B cell (primary cell): Measurements from ENCODE around the gene TMEM132A. TPM values are rescaled to one million over a fixed set of nuclear protein-coding genes. Genes with fewer than 3 reads are reported as not detected.

ENCODE experiments used
- ATAC-seq: fragments of 200-7000 bp; cut with Tn5 transposase; one replicate; pipeline ENCODE4 v1.10.0; 2021; ENCODE audit warnings: low read depth, mild to moderate bottlenecking, moderate number of reproducible peaks, moderate library complexity
- CTCF ChIA-PET: fragments of 350-600 bp; sonication (Branson Sonifier 250); formaldehyde crosslinking; loops from one replicate; lab custom pipeline; 2021; ENCODE audit warnings: antibody characterized with exemption, inconsistent platforms; lab: Charles Lee
- POLR2A ChIA-PET: fragments of 350-600 bp; sonication (Branson Sonifier 250); formaldehyde crosslinking; loops from one replicate; lab custom pipeline; 2021; ENCODE audit warnings: antibody characterized with exemption; lab: Charles Lee
- DNase-seq: peaks from one replicate; pipeline ENCODE4 v3.0.0; 2013
- H2AFZ ChIP-seq: 2 replicates; pipeline ENCODE4 v1.6.1; 2012; ENCODE audit warnings: mild to moderate bottlenecking, low read depth, low read length; ENCODE audit not compliant: insufficient read depth, poor library complexity, severe bottlenecking
- H3K27ac ChIP-seq, 2 donors: 1 replicate in 1 of 2; 2 replicates in 1 of 2; pipeline ENCODE4 v1.5.1; 2012 to 2013; ENCODE audit warnings: low read length in 2 of 2, mild to moderate bottlenecking in 2 of 2, moderate library complexity in 1 of 2
- H3K27me3 ChIP-seq, 4 experiments: fragments of 200-600 bp in 1 of 4; sonication (generic) in 1 of 4; replicated peaks in 1 of 4; 1 replicate in 2 of 4; 2 replicates in 2 of 4; pipeline versions ENCODE4 v1.6.1 to v1.7.0; 2013 to 2016; ENCODE audit warnings: low read length in 3 of 4, mild to moderate bottlenecking in 2 of 4, mixed read lengths in 1 of 4, moderate library complexity in 1 of 4; ENCODE audit not compliant: insufficient read depth in 4 of 4, control insufficient read depth in 3 of 4; ENCODE audit errors: control extremely low read depth in 1 of 4
- H3K36me3 ChIP-seq, 2 experiments: replicated peaks in 1 of 2; 1 replicate in 1 of 2; 2 replicates in 1 of 2; pipeline versions ENCODE4 v1.6.1 to v1.7.1; 2013; ENCODE audit warnings: low read length in 1 of 2; ENCODE audit not compliant: insufficient read depth in 2 of 2, control insufficient read depth in 1 of 2; ENCODE audit errors: control extremely low read depth in 1 of 2, extremely low read depth in 1 of 2
- H3K4me1 ChIP-seq, 2 donors: fragments of 200-600 bp in 1 of 2; sonication (generic) in 1 of 2; 1 replicate in 1 of 2; 2 replicates in 1 of 2; pipeline versions ENCODE4 v1.5.1 to v1.6.1; 2013 to 2017; ENCODE audit warnings: low read length in 2 of 2; ENCODE audit not compliant: control insufficient read depth in 2 of 2, insufficient read depth in 2 of 2
- H3K4me2 ChIP-seq: replicated peaks from 2 replicates; pipeline ENCODE3; 2012; ENCODE audit warnings: mild to moderate bottlenecking, low read depth, low read length; ENCODE audit not compliant: poor library complexity, severe bottlenecking
- H3K4me3 ChIP-seq, 5 experiments: fragments of 200-600 bp in 1 of 5; sonication (generic) in 1 of 5; 1 replicate in 3 of 5; 2 replicates in 2 of 5; pipeline versions ENCODE4 v1.5.1 to v1.7.0; 2011 to 2016; ENCODE audit warnings: low read length in 4 of 5, mild to moderate bottlenecking in 4 of 5, low read depth in 2 of 5, control low read depth in 1 of 5, moderate library complexity in 1 of 5; ENCODE audit not compliant: insufficient read depth in 1 of 5; ENCODE audit errors: control extremely low read depth in 1 of 5, extremely low read depth in 1 of 5
- H3K79me2 ChIP-seq: fragments of 200-600 bp; sonication (generic); one replicate; pipeline ENCODE4 v1.6.0; 2016; ENCODE audit warnings: low read length; ENCODE audit not compliant: control insufficient read depth, insufficient read depth
- H3K9ac ChIP-seq: fragments of 200-600 bp; sonication (generic); 2 replicates; pipeline ENCODE4 v1.6.1; 2017; ENCODE audit warnings: mild to moderate bottlenecking, low read length, moderate library complexity
- H3K9me3 ChIP-seq, 3 donors: one replicate each; pipeline versions ENCODE4 v1.6.1 to v1.7.1; 2013; ENCODE audit warnings: low read length in 2 of 3; ENCODE audit not compliant: control insufficient read depth in 2 of 3, insufficient read depth in 1 of 3; ENCODE audit errors: control extremely low read depth in 1 of 3
- H4K20me1 ChIP-seq: 2 replicates; pipeline ENCODE4 v1.6.0; 2012; ENCODE audit warnings: mild to moderate bottlenecking, low read length; ENCODE audit not compliant: insufficient read depth, control insufficient read depth, poor library complexity, severe bottlenecking
- H3K27ac Mint-ChIP-seq: one replicate; pipeline ENCODE4 v1.8.0; 2021; ENCODE audit warnings: mixed read lengths
- H3K27me3 Mint-ChIP-seq: one replicate; pipeline ENCODE4 v1.8.0; 2021; ENCODE audit warnings: mixed read lengths
- H3K4me1 Mint-ChIP-seq: one replicate; pipeline ENCODE4 v1.8.0; 2021; ENCODE audit warnings: mixed read lengths
- H3K4me3 Mint-ChIP-seq: one replicate; pipeline ENCODE4 v1.8.0; 2021; ENCODE audit warnings: mixed read lengths
- H3K9me3 Mint-ChIP-seq: one replicate; pipeline ENCODE4 v1.8.0; 2022; ENCODE audit warnings: mixed read lengths; ENCODE audit not compliant: insufficient read depth
- EZH2 ChIP-seq: IDR thresholded peaks from 2 replicates; pipeline ENCODE4 v1.6.1; 2012; ENCODE audit warnings: borderline replicate concordance, low read depth, mild to moderate bottlenecking, moderate library complexity, low read length; ENCODE audit not compliant: insufficient read depth, poor library complexity, severe bottlenecking
- WGBS: methylation state at CpG from one replicate; pipeline ENCODE4 v1.1.5; 2013; ENCODE audit warnings: missing lambda C conversion rate; ENCODE audit not compliant: insufficient coverage; 5-methylcytosine and 5-hydroxymethylcytosine counted together
- intact Hi-C: fragments of 100-400 bp; cut with micrococcal nuclease; formaldehyde crosslinking; loops from one replicate; pipeline ENCODE4 v1.10.0; 2022
- polyA plus RNA-seq: library from polyadenylated mRNA; depleted of rRNA; stranded (reverse); fragments of >200 nt; gene quantifications from 2 replicates; pipeline ENCODE4 v1.2.3, GENCODE V29; 2012
- total RNA-seq, 2 donors: library from RNA; stranded (reverse); fragments of 120-200 nt in 1 of 2; gene quantifications; 1 replicate in 1 of 2; 2 replicates in 1 of 2; pipeline versions ENCODE4 v1.2.3 to v1.2.4, GENCODE V29; 2013 to 2022
- TF ChIP-seq, protein P1 (sequence below): fragments of 200-600 bp; IDR thresholded peaks from one replicate; pipeline ENCODE4 v1.8.0; 2022; ENCODE audit warnings: antibody characterized with exemption, mild to moderate bottlenecking

The TMEM132A gene
- total and polyA plus RNA-seq, 2 donors (not counting 1 experiment from before 2014, with no cell fraction given), result 1.2 to 11.3 TPM

- CTCF ChIA-PET, result no interaction called here
- no peaks in the 10 kb centered on the region for H3K36me3 ChIP-seq
- no peak overlapping the region for H3K9ac ChIP-seq
- no peak overlapping the region for H3K4me2 ChIP-seq
- DNase-seq (no peak), ATAC-seq (no peak)
- H3K27me3 Mint-ChIP-seq, result peaks cover 5% of the 10 kb centered on the region
- no peaks in the 10 kb centered on the region for H3K27me3 ChIP-seq
- POLR2A ChIA-PET, result no interaction called here
- intact Hi-C loops, result no loop called here
- TF ChIP-seq, protein P1, sequence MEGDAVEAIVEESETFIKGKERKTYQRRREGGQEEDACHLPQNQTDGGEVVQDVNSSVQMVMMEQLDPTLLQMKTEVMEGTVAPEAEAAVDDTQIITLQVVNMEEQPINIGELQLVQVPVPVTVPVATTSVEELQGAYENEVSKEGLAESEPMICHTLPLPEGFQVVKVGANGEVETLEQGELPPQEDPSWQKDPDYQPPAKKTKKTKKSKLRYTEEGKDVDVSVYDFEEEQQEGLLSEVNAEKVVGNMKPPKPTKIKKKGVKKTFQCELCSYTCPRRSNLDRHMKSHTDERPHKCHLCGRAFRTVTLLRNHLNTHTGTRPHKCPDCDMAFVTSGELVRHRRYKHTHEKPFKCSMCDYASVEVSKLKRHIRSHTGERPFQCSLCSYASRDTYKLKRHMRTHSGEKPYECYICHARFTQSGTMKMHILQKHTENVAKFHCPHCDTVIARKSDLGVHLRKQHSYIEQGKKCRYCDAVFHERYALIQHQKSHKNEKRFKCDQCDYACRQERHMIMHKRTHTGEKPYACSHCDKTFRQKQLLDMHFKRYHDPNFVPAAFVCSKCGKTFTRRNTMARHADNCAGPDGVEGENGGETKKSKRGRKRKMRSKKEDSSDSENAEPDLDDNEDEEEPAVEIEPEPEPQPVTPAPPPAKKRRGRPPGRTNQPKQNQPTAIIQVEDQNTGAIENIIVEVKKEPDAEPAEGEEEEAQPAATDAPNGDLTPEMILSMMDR, result no peak
- no peak for TF ChIP-seq EZH2
- no peak overlapping the region for H3K4me3 ChIP-seq
- H3K9me3 ChIP-seq, result no peaks in the 10 kb centered on the region
- WGBS, result 100% methylated on average over 3 of the region's 4 CpGs
- H3K27ac ChIP-seq, result no peak overlapping the region
- H3K4me1 ChIP-seq, result peaks cover 23 to 36% of the 10 kb centered on the region in 2 donors
- H3K27ac Mint-ChIP-seq, result no peak overlapping the region
- H3K4me3 Mint-ChIP-seq, result no peak overlapping the region
- peaks cover 6% of the 10 kb centered on the region for H3K79me2 ChIP-seq
- no peaks in the 10 kb centered on the region for H3K9me3 Mint-ChIP-seq
- peaks cover 26% of the 10 kb centered on the region for H3K4me1 Mint-ChIP-seq
- no peaks in the 10 kb centered on the region for H4K20me1 ChIP-seq
- no peak overlapping the region for H2AFZ ChIP-seq
Observed at GRCh38 chr11:60957188-60957587, 32.9 kb downstream of the TMEM132A start.

DNA sequence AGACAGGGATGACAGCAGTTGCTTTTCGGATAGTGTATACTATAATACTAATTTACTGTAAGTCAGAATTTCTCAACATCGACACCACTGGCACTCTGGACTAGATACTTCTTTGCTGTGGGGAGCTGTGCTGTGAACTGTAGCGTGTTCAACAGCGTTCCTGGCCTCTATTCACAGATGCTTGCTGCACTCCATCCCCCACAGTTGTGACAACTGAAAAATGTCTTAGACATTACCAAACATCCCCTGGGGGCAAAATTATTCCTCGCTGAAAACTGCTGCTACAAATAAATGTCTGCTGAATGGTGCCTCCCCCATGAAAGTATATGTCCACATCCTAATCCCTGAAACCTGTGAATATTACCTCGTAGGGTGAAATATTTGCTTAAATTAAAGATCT lies 35.2 kb downstream of the TMEM132A start:
- H3K9ac ChIP-seq, result no peak overlapping the region
- Mint-ChIP-seq H3K4me1 (peaks cover 6% of the 10 kb centered on the region), H3K4me3 (no peak overlapping the region), H3K27ac (no peak overlapping the region), H3K9me3 (no peaks in the 10 kb centered on the region), H3K27me3 (peaks cover 5% of the 10 kb centered on the region)
- no peak overlapping the region for H3K4me3 ChIP-seq
- no peaks in the 10 kb centered on the region for H4K20me1 ChIP-seq
- 62% methylated on average over 3 of the region's 6 CpGs for WGBS
- CTCF ChIA-PET, result interaction anchor here (2.8 kb wide), 1 partner anchor 11 kb away, joined by 12 read pairs; no protein-coding TSS in a partner anchor
- no peaks in the 10 kb centered on the region for H3K9me3 ChIP-seq
- no peaks in the 10 kb centered on the region for H3K27me3 ChIP-seq
- H3K4me2 ChIP-seq, result no peak overlapping the region
- no peak overlapping the region for H3K27ac ChIP-seq
- intact Hi-C loops, result no loop called here
- POLR2A ChIA-PET, result no interaction called here
- DNase-seq (no peak), ATAC-seq (no peak)
- no peaks in the 10 kb centered on the region for H3K79me2 ChIP-seq
- no peak for TF ChIP-seq EZH2
- TF ChIP-seq, protein P1, result no peak
- no peak overlapping the region for H2AFZ ChIP-seq
- H3K4me1 ChIP-seq, result peaks cover 2 to 13% of the 10 kb centered on the region in 2 donors
- H3K36me3 ChIP-seq, result no peaks in the 10 kb centered on the region
